NB4 (cell line): ENCODE measurements around the gene ATRX.
"Not testable (repeated sequence)": the region's sequence is repeated elsewhere in the genome, so short reads cannot be mapped to it uniquely, and the experiment has no call there.

Experiments
- DNase-seq: peaks from one replicate; pipeline ENCODE4 v3.0.0; 2010; ENCODE audit warnings: low read depth
- H3K4me3 ChIP-seq: one replicate; pipeline ENCODE4 v1.5.1; 2011; ENCODE audit warnings: mild to moderate bottlenecking, low read depth, low read length, moderate library complexity
- CTCF ChIP-seq: IDR thresholded peaks from one replicate; pipeline ENCODE4 v1.5.1; 2012; ENCODE audit warnings: low read depth, low read length
- MAX ChIP-seq: IDR thresholded peaks from 2 replicates; pipeline ENCODE4 v1.6.1; 2011; ENCODE audit warnings: low read depth, low read length
- MYC ChIP-seq: IDR thresholded peaks from 2 replicates; pipeline ENCODE4 v1.6.1; 2011; ENCODE audit warnings: low read depth, low read length
- POLR2A ChIP-seq: IDR thresholded peaks from 2 replicates; pipeline ENCODE4 v1.6.1; 2011; ENCODE audit warnings: mild to moderate bottlenecking; ENCODE audit not compliant: insufficient read length; ENCODE audit errors: extremely low read depth

The ATRX gene

GRCh38 chrX:77785486-77786364, at the start of gene ATRX:
TSS of gene ATRX (minus strand) at chrX:77786216. CDS start at chrX:77786001, 215 bp downstream.
- TF ChIP-seq POLR2A (peak; percentile 71), MYC (no peak)
- DNase-seq = peak; percentile 87
- peak within 1 kb of the TSS; percentile 80 for H3K4me3 ChIP-seq

GRCh38 chrX:77831544-77831943, 45.5 kb upstream of the ATRX start:
- H3K4me3 ChIP-seq, DNase-seq: not testable (repeated sequence)

- DNase-seq = not testable (repeated sequence)
These were observed 36.0 kb upstream of the ATRX start for GRCh38 chrX:77821989-77822388.

GRCh38 chrX:77820091-77820727, 34.2 kb upstream of the ATRX start:
- TF ChIP-seq MAX = no peak

More at GRCh38 chrX:77821989-77822388, 36.0 kb upstream of the ATRX start:
- not testable (repeated sequence) for H3K4me3 ChIP-seq

GRCh38 chrX:77814210-77814609, 28.2 kb upstream of the ATRX start:
- H3K4me3 ChIP-seq = no peak overlapping the region
- no peak for DNase-seq
- no peak for TF ChIP-seq POLR2A
- TF ChIP-seq CTCF = no peak
- TF ChIP-seq MAX = no peak
- no peak for TF ChIP-seq MYC

More at GRCh38 chrX:77820091-77820727, 34.2 kb upstream of the ATRX start:
- no peak overlapping the region for H3K4me3 ChIP-seq
- DNase-seq = no peak

- H3K4me3 ChIP-seq = no peak overlapping the region
- no peak for TF ChIP-seq MAX
- no peak for TF ChIP-seq MYC
- no peak for TF ChIP-seq POLR2A
- no peak for TF ChIP-seq CTCF
- DNase-seq = no peak
These were observed 16.2 kb upstream of the ATRX start for GRCh38 chrX:77802201-77802600.

- no peak for DNase-seq
- no peak overlapping the region for H3K4me3 ChIP-seq
- no peak for TF ChIP-seq MAX
- TF ChIP-seq CTCF = no peak
- TF ChIP-seq POLR2A = no peak
- no peak for TF ChIP-seq MYC
These were observed 9.1 kb upstream of the ATRX start for GRCh38 chrX:77795124-77795523.

- DNase-seq = no peak
- H3K4me3 ChIP-seq = no peak overlapping the region
- TF ChIP-seq POLR2A (no peak), MYC (no peak), MAX (no peak), CTCF (no peak)
These were observed 7.9 kb upstream of the ATRX start for GRCh38 chrX:77793946-77794345.
